ENCODE results near the gene CUL2.

CUL2 gene

DNA sequence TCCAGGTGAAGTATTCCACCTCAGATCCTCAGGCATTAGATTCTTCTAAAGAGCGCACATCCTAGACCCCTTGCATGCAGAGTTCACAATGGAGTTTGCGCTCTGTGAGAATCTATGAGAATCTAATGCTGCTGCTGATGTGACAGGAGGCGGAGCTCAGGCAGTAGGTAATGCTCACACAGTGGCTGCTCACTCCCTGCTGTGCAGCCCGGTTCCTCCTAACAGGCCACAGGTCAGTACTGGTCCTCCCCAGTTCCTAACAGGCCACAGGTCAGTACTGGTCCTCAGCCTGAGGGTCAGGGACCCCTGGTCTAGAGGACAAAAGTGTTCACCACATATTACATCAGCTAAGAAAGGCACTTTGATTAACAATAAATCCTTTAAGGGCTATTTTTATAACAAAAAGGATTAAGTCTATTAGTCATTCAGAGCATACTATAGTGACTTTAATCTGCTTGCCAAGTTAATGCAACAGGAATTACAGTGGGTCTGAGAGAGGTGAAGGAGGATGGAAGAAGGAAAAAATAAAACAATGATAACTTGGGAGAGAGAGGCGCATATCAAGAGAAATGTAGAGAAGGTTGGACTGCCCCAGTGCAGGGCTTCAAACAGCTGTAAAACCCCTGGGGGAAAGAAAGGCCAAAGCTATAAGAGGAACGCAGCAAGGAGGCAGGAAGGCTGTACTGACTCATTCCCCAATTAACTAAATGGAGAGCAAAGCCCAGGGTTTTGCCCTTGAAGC lies 49.2 kb downstream of the CUL2 start:
- no peak overlapping the region for H3K27ac ChIP-seq (ENCODE audit: low read depth, low read length)
- no peaks in the 10 kb centered on the region for H4K20me1 ChIP-seq (ENCODE audit: low read depth, low read length)
- no peak overlapping the region for H3K4me2 ChIP-seq (ENCODE audit: low read depth, low read length, poor library complexity, severe bottlenecking)
- H3K4me3 ChIP-seq (ENCODE audit: insufficient read depth, low read length, poor library complexity, severe bottlenecking): no peak overlapping the region
- no peaks in the 10 kb centered on the region for H3K27me3 ChIP-seq (ENCODE audit: low read length)
- H3K36me3 ChIP-seq (ENCODE audit: low read length): peaks cover 13% of the 10 kb centered on the region; the same call in 1 of the 2 replicates
- H3K9me2 ChIP-seq (replicated peaks; ENCODE audit: insufficient read depth, low read length): no peaks in the 10 kb centered on the region
- no peaks in the 10 kb centered on the region for H3K9me3 ChIP-seq (ENCODE audit: insufficient read depth, low read length)
- no peak overlapping the region for H2AFZ ChIP-seq (ENCODE audit: low read depth, low read length, severe bottlenecking)
- H3K79me2 ChIP-seq (ENCODE audit: insufficient read depth, low read length): no peaks in the 10 kb centered on the region
- TF ChIP-seq EZH2phosphoT487 (conservative IDR thresholded peaks at IDR 0.05; ENCODE audit: low read length) (no peak), CTCF (IDR thresholded peaks at IDR 0.05; ENCODE audit: insufficient read depth, low read length, poor library complexity, severe bottlenecking) (no peak)
- no peak overlapping the region for H3K9ac ChIP-seq (ENCODE audit: low read length)
- no peaks in the 10 kb centered on the region for H3F3A ChIP-seq (ENCODE audit: insufficient read depth)

- TF ChIP-seq EZH2phosphoT487 (conservative IDR thresholded peaks at IDR 0.05; ENCODE audit: low read length) (no peak), CTCF (IDR thresholded peaks at IDR 0.05; ENCODE audit: insufficient read depth, low read length, poor library complexity, severe bottlenecking) (no peak)
- H3K27ac ChIP-seq (ENCODE audit: low read depth, low read length): no peak overlapping the region
- no peaks in the 10 kb centered on the region for H3K27me3 ChIP-seq (ENCODE audit: low read length)
- no peak overlapping the region for H3K4me2 ChIP-seq (ENCODE audit: low read depth, low read length, poor library complexity, severe bottlenecking)
- no peaks in the 10 kb centered on the region for H3K9me2 ChIP-seq (replicated peaks; ENCODE audit: insufficient read depth, low read length)
- H3F3A ChIP-seq (ENCODE audit: insufficient read depth): no peaks in the 10 kb centered on the region
- no peaks in the 10 kb centered on the region for H4K20me1 ChIP-seq (ENCODE audit: low read depth, low read length)
- no peak overlapping the region for H3K4me3 ChIP-seq (ENCODE audit: insufficient read depth, low read length, poor library complexity, severe bottlenecking)
- H3K79me2 ChIP-seq (ENCODE audit: insufficient read depth, low read length): no peaks in the 10 kb centered on the region
- peaks cover 14% of the 10 kb centered on the region for H3K36me3 ChIP-seq (ENCODE audit: low read length)
- no peak overlapping the region for H3K9ac ChIP-seq (ENCODE audit: low read length)
- H3K9me3 ChIP-seq (ENCODE audit: insufficient read depth, low read length): no peaks in the 10 kb centered on the region
- H2AFZ ChIP-seq (ENCODE audit: low read depth, low read length, severe bottlenecking): no peak overlapping the region
Measured at GRCh38 chr10:35037104-35037503, 53.0 kb downstream of the CUL2 start.

GRCh38 chr10:35035606-35036005 lies 54.5 kb downstream of the CUL2 start:
- H3K4me2 ChIP-seq (ENCODE audit: low read depth, low read length, poor library complexity, severe bottlenecking): no peak overlapping the region
- no peak overlapping the region for H3K9ac ChIP-seq (ENCODE audit: low read length)
- H3K27me3 ChIP-seq (ENCODE audit: low read length): no peaks in the 10 kb centered on the region
- H3K27ac ChIP-seq (ENCODE audit: low read depth, low read length): no peak overlapping the region
- H3F3A ChIP-seq (ENCODE audit: insufficient read depth): no peaks in the 10 kb centered on the region
- H3K79me2 ChIP-seq (ENCODE audit: insufficient read depth, low read length): no peaks in the 10 kb centered on the region
- peaks cover 23% of the 10 kb centered on the region for H3K36me3 ChIP-seq (ENCODE audit: low read length)
- no peaks in the 10 kb centered on the region for H4K20me1 ChIP-seq (ENCODE audit: low read depth, low read length)
- H3K9me2 ChIP-seq (replicated peaks; ENCODE audit: insufficient read depth, low read length): no peaks in the 10 kb centered on the region
- no peak for TF ChIP-seq CTCF (IDR thresholded peaks at IDR 0.05; ENCODE audit: insufficient read depth, low read length, poor library complexity, severe bottlenecking)
- no peak for TF ChIP-seq EZH2phosphoT487 (conservative IDR thresholded peaks at IDR 0.05; ENCODE audit: low read length)
- no peak overlapping the region for H3K4me3 ChIP-seq (ENCODE audit: insufficient read depth, low read length, poor library complexity, severe bottlenecking)
- no peak overlapping the region for H2AFZ ChIP-seq (ENCODE audit: low read depth, low read length, severe bottlenecking)
- no peaks in the 10 kb centered on the region for H3K9me3 ChIP-seq (ENCODE audit: insufficient read depth, low read length)
